T-helper 1 cell treated with Interleukin-12 subunit alpha and Interleukin-12 subunit beta and Interleukin-4 antibody, amounts not matched to agents 30 μg/mL and 1 μg/mL, for 36 hours (primary cell): ENCODE data around the gene MYLK.
"Not testable (repeated sequence)": the region's sequence is repeated elsewhere in the genome, so short reads cannot be mapped to it uniquely, and the experiment has no call there.

Experiments used
- H3K27ac Mint-ChIP-seq: one replicate; pipeline ENCODE4 v1.8.0; 2021; ENCODE audit warnings: mild to moderate bottlenecking, mixed read lengths
- H3K27me3 Mint-ChIP-seq: one replicate; pipeline ENCODE4 v1.8.0; 2021; ENCODE audit warnings: low read depth, mixed read lengths
- H3K36me3 Mint-ChIP-seq: one replicate; pipeline ENCODE4 v1.8.0; 2021; ENCODE audit warnings: low read depth, mixed read lengths
- H3K4me1 Mint-ChIP-seq: one replicate; pipeline ENCODE4 v1.8.0; 2021; ENCODE audit warnings: low read depth, mixed read lengths
- H3K4me3 Mint-ChIP-seq: one replicate; pipeline ENCODE4 v1.8.0; 2021; ENCODE audit warnings: mild to moderate bottlenecking, moderate library complexity, mixed read lengths
- H3K9me3 Mint-ChIP-seq: one replicate; pipeline ENCODE4 v1.8.0; 2021; ENCODE audit warnings: mixed read lengths

Gene MYLK

GRCh38 chr3:123739106-123739505 lies 145.0 kb downstream of the MYLK start:
- H3K9me3 Mint-ChIP-seq = no peaks in the 10 kb centered on the region
- H3K27me3 Mint-ChIP-seq = peaks cover 9% of the 10 kb centered on the region
- no peaks in the 10 kb centered on the region for H3K36me3 Mint-ChIP-seq
- H3K27ac Mint-ChIP-seq = no peak overlapping the region
- H3K4me1 Mint-ChIP-seq = no peaks in the 10 kb centered on the region
- H3K4me3 Mint-ChIP-seq = no peak overlapping the region

DNA sequence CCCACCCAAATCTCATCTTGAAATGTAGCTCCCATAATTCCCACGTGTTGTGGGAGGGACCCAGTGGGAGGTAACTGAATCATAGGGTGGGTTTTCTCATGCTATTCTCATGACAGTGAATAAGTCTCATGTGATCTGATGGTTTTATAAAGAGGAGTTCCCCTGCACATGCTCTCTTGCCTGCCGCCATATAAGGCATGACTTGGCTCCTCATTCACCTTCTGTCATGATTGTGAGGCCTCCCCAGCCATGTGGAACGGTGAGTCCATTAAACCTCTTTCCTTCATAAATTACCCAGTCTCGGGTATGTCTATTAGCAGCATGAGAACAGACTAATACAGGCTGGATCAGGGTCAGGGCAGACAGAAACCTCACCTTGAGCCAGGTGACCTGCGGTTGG lies 145.6 kb downstream of the MYLK start:
- not testable (repeated sequence) for H3K27me3 Mint-ChIP-seq, H3K36me3 Mint-ChIP-seq, H3K4me1 Mint-ChIP-seq, H3K4me3 Mint-ChIP-seq, H3K9me3 Mint-ChIP-seq, H3K27ac Mint-ChIP-seq

DNA sequence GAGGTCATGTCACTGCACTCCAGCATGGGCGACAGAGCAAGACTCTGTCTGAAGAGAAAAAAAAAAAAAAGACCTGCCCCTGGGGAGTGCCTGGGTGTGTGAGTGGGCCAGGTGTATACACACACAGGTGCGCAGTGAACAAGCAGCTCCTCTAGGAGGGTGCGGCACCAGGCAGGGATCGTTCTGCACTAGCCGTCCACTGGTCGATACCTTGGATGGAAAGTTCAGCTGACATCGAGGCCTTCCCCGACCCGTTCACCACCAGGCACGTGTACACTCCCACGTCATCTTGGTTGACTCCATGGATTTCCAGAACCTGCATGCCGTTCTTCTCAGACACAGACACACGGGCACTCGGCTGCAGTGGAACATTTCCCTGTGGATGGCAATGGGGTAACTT lies 147.0 kb downstream of the MYLK start:
- H3K4me3 Mint-ChIP-seq = no peak overlapping the region
- no peaks in the 10 kb centered on the region for H3K9me3 Mint-ChIP-seq
- no peaks in the 10 kb centered on the region for H3K27me3 Mint-ChIP-seq

DNA sequence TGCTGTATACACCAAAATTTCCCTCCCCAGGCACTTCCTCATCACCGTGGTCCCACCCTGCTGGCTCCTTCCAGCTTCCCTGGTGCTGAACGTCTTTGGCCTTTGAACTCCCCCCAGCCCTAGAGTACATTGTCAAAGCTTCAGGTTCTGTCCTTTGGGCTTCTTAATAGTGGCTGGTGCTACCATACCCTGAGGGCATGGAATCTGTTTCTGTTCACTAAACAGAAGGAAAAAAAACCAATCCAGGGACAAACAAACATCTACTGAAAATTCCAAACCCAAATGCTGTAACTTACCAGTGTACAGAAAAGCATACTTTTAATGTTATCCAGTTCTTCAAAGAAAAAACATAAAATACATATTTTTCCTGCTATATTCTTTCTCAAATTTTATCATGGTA lies 148.7 kb downstream of the MYLK start:
- Mint-ChIP-seq H3K9me3 (no peaks in the 10 kb centered on the region), H3K27me3 (peaks cover 4% of the 10 kb centered on the region), H3K36me3 (no peaks in the 10 kb centered on the region), H3K4me3 (no peak overlapping the region), H3K4me1 (no peaks in the 10 kb centered on the region), H3K27ac (no peak overlapping the region)

More for the DNA sequence above, 147.0 kb downstream of the MYLK start:
- Mint-ChIP-seq H3K27ac (no peak overlapping the region), H3K4me1 (no peaks in the 10 kb centered on the region), H3K36me3 (no peaks in the 10 kb centered on the region)

DNA sequence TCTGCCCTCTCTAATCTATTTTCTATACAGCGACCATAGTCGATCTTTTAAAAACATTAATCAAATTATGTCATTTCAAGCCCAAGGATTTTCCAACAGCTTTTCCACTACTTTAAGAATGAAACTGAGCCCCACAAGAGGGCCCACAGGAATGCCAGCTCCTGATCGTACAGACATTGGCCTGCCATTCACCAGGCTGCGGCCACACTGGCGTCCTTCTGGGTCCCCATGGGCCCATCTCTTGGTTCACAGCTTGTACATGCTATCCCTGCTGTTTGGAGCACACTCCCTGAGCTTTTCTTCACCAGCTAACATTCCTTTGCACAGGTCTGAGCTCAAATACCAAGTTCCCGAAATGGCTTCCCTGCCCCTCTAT lies 149.6 kb downstream of the MYLK start:
- no peak overlapping the region for H3K4me3 Mint-ChIP-seq
- peaks cover 5% of the 10 kb centered on the region for H3K27me3 Mint-ChIP-seq
- no peak overlapping the region for H3K27ac Mint-ChIP-seq
- no peaks in the 10 kb centered on the region for H3K36me3 Mint-ChIP-seq
- H3K9me3 Mint-ChIP-seq = no peaks in the 10 kb centered on the region
- H3K4me1 Mint-ChIP-seq = no peaks in the 10 kb centered on the region

- Mint-ChIP-seq H3K36me3 (no peaks in the 10 kb centered on the region), H3K27ac (no peak overlapping the region), H3K27me3 (peaks cover 10% of the 10 kb centered on the region), H3K4me3 (no peak overlapping the region), H3K9me3 (no peaks in the 10 kb centered on the region), H3K4me1 (no peaks in the 10 kb centered on the region)
Observed at GRCh38 chr3:123733805-123734526, 150.2 kb downstream of the MYLK start.

GRCh38 chr3:123733341-123733740 lies 150.8 kb downstream of the MYLK start:
- H3K27me3 Mint-ChIP-seq = peaks cover 10% of the 10 kb centered on the region
- no peaks in the 10 kb centered on the region for H3K36me3 Mint-ChIP-seq
- H3K27ac Mint-ChIP-seq = no peak overlapping the region
- H3K9me3 Mint-ChIP-seq = no peaks in the 10 kb centered on the region
- H3K4me3 Mint-ChIP-seq = no peak overlapping the region
- H3K4me1 Mint-ChIP-seq = no peaks in the 10 kb centered on the region

DNA sequence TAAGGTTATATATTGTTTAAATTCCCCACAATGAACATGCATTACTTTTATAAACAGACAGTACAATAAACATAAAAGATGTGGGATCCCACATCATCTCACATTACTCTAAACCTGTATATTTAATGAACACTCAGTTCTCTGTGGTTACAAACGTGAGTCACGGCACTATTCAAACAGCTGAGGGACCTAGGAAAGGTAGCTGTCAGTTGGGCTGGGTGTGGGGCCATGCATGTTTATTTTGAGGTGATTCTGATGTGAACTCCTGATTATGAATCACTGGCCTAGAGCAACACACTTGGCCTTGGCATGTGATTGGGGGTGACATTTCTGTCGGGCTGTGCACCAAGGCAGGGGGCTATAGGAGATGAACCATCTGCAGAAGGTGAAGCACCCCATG lies 151.7 kb downstream of the MYLK start:
- H3K9me3 Mint-ChIP-seq = no peaks in the 10 kb centered on the region
- H3K36me3 Mint-ChIP-seq = no peaks in the 10 kb centered on the region
- H3K4me1 Mint-ChIP-seq = no peaks in the 10 kb centered on the region
- H3K27ac Mint-ChIP-seq = no peak overlapping the region
- no peak overlapping the region for H3K4me3 Mint-ChIP-seq
- peaks cover 15% of the 10 kb centered on the region for H3K27me3 Mint-ChIP-seq

- Mint-ChIP-seq H3K27ac (no peak overlapping the region), H3K9me3 (no peaks in the 10 kb centered on the region), H3K4me1 (no peaks in the 10 kb centered on the region)
Observed at GRCh38 chr3:123730829-123731228, 153.3 kb downstream of the MYLK start.

DNA sequence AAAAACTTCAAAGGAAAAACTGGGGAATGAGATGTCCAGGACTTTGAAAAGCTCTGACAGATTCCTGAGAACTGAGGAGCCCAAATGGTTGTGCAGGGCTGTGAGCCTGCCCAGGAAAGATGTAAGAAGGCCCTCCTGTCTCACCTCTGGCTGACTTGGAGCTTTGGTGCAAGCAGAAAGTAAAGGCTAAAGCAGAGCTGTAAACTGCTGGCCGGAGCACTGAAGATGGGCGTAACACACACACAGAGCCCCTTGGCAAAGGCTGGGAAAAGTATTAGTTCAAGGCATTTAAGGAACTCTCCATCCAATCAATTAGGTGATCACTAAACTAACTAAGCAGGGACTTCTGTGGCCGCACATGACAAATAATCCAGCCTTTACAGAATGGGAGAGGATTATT lies 155.1 kb downstream of the MYLK start:
- Mint-ChIP-seq H3K27me3 (peaks cover 16% of the 10 kb centered on the region), H3K27ac (no peak overlapping the region), H3K9me3 (no peaks in the 10 kb centered on the region), H3K4me3 (no peak overlapping the region), H3K4me1 (no peaks in the 10 kb centered on the region), H3K36me3 (no peaks in the 10 kb centered on the region)

More at GRCh38 chr3:123730829-123731228, 153.3 kb downstream of the MYLK start:
- Mint-ChIP-seq H3K36me3 (no peaks in the 10 kb centered on the region), H3K4me3 (no peak overlapping the region), H3K27me3 (peaks cover 16% of the 10 kb centered on the region)

DNA sequence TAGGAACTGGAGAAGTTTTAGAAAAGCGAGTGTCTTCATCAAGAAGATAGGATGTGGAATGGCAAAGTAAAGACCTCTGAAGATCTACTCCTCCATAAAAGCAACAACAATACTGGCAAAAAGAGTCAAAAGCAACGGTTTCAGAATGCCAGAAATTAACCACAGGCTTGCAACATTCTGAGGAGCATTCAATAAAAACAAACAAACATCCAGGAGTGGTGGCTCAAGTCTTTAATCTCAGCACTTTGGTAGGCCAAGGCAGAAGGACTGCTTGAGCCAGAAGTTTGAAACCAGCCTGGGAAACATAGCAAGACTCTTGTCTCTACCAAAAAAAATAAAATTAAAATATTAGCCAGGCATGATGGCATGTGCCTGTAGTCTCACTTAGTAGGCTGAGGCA lies 156.1 kb downstream of the MYLK start:
- Mint-ChIP-seq H3K4me3 (no peak overlapping the region), H3K27ac (no peak overlapping the region), H3K9me3 (no peaks in the 10 kb centered on the region), H3K36me3 (no peaks in the 10 kb centered on the region), H3K27me3 (peaks cover 16% of the 10 kb centered on the region), H3K4me1 (peaks cover 1% of the 10 kb centered on the region)

DNA sequence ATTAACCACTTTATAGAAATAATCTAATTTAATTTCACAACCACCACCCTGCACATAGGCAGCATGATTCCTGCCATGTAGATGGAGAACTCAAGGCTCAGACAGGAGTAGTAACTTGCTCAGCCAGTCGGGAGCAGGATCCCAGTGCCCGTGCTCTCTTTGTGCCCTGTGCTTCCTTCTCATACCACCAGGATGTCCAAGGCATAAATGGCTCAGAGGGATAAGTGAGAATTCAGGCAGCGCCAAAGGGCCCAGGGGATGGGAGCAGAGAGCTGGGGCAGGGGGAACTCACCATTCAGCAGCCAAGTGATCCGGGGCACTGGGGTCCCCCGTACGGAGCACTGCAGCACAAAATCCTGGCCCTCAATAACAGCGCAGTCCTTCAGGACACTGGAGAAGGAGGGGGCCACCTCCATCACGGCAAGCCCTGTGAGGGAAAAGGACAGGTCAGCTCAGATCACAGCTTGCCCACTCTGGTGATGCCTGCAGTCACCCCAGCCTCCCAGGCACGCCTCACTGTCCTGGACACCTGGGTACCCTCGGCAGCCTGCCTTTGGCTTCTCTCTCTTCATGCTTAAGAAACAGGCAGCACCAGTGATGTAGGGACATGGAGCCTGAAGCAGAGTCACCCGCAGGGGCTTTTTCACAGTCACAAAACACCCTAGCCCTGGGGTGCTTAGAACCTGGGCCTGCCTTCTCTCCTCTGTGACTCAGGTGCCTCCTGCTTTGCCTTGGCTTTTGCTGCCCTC lies 158.3 kb downstream of the MYLK start:
- Mint-ChIP-seq H3K36me3 (no peaks in the 10 kb centered on the region), H3K27me3 (peaks cover 12% of the 10 kb centered on the region), H3K9me3 (no peaks in the 10 kb centered on the region), H3K4me3 (no peak overlapping the region), H3K27ac (no peak overlapping the region), H3K4me1 (peaks cover 1% of the 10 kb centered on the region)

DNA sequence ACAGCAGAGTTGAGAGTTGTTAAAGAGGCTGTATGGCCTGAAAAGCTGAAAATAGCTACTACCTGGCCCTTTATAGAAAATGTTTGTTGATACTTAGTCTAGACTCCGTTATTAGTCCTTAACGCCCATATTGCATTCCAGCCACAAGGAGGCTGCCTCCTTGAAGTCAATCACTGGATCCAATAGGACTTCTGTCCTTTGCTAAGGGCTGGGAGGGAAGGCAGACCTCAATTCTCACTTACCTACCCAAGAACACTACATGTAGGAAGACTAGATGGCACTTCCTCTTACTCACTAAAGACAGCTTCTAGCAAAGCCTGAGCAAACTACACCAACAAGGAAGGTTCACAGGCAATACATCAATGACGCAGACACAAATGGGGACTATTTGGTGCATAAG lies 159.8 kb downstream of the MYLK start:
- Mint-ChIP-seq H3K27ac (no peak overlapping the region), H3K9me3 (no peaks in the 10 kb centered on the region), H3K36me3 (no peaks in the 10 kb centered on the region), H3K27me3 (peaks cover 9% of the 10 kb centered on the region), H3K4me3 (no peak overlapping the region), H3K4me1 (peaks cover 1% of the 10 kb centered on the region)

DNA sequence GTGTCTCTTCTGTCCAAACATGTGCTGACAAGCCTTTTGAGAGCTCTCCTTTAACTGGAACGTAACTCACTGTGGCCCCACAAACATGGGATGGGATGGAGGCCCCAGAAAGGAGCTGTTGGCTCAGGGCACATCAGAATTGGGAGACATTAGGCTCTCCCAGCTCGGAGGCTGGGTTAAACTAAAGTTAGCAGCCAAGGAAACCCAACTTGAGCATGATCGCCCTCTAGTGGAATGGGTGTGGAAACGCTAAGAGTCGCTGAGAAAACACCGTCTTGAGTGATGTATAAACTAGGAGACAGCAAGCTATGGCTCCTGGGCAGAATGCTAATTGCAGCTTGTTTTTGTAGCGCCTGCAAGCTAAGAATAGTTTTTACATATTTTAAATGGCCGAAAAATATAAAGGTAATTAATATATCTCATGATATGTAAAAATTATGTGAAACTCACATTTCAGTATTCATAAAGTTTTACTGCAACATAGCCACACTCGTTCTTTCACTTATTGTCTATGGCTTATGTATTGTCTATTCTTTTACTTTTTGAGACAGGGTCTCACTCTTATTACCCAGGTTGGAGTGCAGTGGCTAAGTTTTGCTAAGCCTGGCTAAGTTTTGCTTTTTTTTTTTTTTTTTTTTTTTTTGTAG lies 160.5 kb downstream of the MYLK start:
- no peak overlapping the region for H3K27ac Mint-ChIP-seq
- no peaks in the 10 kb centered on the region for H3K9me3 Mint-ChIP-seq

GRCh38 chr3:123723070-123723469 lies 161.1 kb downstream of the MYLK start:
- Mint-ChIP-seq H3K27me3 (peaks cover 6% of the 10 kb centered on the region), H3K4me1 (peaks cover 1% of the 10 kb centered on the region), H3K27ac (no peak overlapping the region)

More for the DNA sequence above, 160.5 kb downstream of the MYLK start:
- Mint-ChIP-seq H3K4me3 (no peak overlapping the region), H3K4me1 (peaks cover 1% of the 10 kb centered on the region), H3K27me3 (peaks cover 6% of the 10 kb centered on the region), H3K36me3 (no peaks in the 10 kb centered on the region)

More at GRCh38 chr3:123723070-123723469, 161.1 kb downstream of the MYLK start:
- H3K4me3 Mint-ChIP-seq = no peak overlapping the region
- H3K36me3 Mint-ChIP-seq = no peaks in the 10 kb centered on the region
- H3K9me3 Mint-ChIP-seq = no peaks in the 10 kb centered on the region
